Left ventricle myocardium superior (tissue), 1 donor: ENCODE results near the gene MYO18A. TPM values are rescaled to one million over a fixed set of nuclear protein-coding genes. Genes with fewer than 3 reads are reported as not detected.

Source experiments
- ATAC-seq: fragments of 200-7000 bp; cut with Tn5 transposase; one replicate; pipeline ENCODE4 v1.9.1; 2020; ENCODE audit warnings: mild to moderate bottlenecking, moderate library complexity
- DNase-seq: peaks from one replicate; pipeline ENCODE4 v3.0.0-alpha.2; 2020
- intact Hi-C: fragments of 100-400 bp; cut with micrococcal nuclease; formaldehyde crosslinking; loops from one replicate; pipeline ENCODE4 v1.11.0; 2022
- total RNA-seq: library from RNA; stranded (reverse); fragmentation: NEBNext Ultra II Directional; extraction: Animal tissue kit (Norgen Biotek cat#: 25700); gene quantifications from one replicate; pipeline ENCODE4 v1.2.1, GENCODE V29; 2021
- donor health status: DM: no; HTN: yes; CAD: no; lungs with severe emphysema.

MYO18A gene
- total RNA-seq, 1 donor from 2014 or later: 346 TPM

DNA sequence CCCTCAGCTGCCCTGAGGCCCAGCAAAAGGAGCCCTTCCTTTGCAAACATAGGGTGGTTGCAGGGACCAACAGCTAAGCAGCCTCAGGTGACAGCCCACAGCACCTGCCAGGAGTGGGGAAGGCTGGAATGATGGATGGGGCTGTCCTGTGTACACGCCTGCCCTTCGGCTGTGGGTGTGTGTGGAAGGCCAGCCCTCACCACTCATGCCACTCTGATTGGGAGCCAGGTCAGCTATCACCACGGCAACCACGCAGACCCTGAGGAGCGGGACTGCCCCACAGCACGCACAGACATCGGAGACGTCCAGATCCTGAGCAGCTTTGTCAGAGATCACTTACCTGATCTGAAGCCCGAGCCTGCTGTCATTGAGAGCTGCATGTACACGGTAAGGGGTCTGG is 125.4 kb downstream of the MYO18A start:
- intact Hi-C loops: no loop called here
- DNase-seq (no peak), ATAC-seq (no peak)

DNA sequence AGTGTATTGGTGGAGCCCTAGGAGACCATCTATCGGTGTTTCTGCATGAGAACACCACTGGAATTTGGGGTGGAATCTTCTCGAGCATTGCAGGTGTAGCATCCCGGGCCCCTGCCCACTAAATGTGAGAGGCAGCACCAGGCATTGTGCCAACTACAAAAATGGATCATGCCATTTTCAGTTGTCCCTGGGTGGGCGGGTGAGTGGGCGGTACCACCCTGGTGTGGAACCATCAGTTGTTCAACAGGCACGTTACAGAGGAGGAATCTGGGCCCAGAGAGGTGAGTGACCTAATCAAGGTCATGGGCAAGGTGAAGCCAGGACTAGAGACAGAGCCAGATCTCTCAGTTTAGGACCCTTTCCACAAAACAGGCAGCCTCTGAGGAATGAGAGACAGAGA is 128.5 kb downstream of the MYO18A start:
- ATAC-seq (no peak), DNase-seq (no peak)
- intact Hi-C loops: no loop called here

DNA sequence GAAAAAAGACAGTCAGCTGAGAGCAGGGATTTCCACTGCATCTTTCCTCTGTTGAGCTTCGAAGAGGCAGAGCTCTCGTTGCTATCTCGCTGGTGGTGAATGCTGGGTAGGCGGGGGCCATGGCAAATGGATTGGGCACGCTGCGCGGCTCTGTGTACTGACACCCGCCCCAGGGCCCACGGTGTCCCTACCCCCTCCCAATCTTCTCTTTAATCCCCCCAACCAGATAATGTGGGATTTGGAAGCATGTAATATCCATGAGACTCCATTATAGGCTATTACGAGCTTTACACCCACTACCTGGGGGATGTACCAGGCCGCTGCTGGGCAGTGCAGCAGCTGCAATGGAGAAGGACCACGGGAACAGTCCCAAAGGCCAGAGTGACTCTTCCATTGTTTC is 129.0 kb downstream of the MYO18A start:
- ATAC-seq: no peak
- intact Hi-C loops: no loop called here
- no peak for DNase-seq

DNA sequence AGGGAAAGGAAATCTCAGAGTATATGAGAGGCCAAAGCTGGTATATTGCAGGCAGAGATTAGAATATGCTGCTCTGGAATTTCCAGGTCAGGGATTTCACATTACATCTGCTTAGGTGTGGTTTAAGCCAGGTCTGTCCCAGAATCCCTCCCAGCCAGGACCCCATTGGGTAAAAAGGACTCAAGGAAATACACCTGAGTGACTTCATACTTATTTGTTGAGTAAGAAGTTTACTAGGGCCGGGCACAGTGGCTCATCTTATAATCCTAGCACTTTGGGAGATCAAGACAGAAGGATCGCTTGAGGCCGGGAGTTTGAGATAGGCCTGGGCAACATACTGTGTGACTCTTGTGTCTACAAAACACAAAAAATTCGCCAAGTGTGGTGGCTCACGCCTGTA is 130.0 kb downstream of the MYO18A start:
- no peak for ATAC-seq
- intact Hi-C loops: no loop called here
- no peak for DNase-seq

DNA sequence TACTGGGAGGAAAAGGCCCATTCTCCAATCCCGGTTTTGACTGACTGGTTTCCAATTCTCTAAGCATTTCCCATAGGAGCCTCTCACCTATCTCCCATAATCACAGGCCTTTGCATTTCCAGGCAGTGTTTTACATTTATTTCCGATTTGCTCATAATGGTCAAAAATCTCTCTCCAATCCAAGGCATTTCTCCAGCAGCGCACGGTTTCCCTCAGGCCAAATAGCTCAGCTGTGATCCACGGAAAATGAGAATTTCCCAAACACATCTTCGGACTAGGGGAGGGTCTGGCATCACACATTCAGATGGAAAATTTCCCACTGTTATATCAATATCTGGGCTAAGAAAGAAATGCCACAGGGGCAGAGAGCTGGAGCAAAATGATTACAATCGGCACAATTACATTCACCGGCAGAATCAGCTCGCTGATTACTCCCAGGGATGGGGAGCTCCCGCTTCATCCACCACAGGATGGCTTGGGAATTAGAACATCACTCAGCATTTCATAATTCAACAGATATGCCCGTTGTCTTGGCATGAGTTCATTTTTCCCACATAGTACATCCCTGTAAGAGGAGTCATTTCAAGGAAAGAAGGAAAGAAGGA is 130.6 kb downstream of the MYO18A start:
- no peak for DNase-seq
- no peak for ATAC-seq
- intact Hi-C loops: no loop called here

DNA sequence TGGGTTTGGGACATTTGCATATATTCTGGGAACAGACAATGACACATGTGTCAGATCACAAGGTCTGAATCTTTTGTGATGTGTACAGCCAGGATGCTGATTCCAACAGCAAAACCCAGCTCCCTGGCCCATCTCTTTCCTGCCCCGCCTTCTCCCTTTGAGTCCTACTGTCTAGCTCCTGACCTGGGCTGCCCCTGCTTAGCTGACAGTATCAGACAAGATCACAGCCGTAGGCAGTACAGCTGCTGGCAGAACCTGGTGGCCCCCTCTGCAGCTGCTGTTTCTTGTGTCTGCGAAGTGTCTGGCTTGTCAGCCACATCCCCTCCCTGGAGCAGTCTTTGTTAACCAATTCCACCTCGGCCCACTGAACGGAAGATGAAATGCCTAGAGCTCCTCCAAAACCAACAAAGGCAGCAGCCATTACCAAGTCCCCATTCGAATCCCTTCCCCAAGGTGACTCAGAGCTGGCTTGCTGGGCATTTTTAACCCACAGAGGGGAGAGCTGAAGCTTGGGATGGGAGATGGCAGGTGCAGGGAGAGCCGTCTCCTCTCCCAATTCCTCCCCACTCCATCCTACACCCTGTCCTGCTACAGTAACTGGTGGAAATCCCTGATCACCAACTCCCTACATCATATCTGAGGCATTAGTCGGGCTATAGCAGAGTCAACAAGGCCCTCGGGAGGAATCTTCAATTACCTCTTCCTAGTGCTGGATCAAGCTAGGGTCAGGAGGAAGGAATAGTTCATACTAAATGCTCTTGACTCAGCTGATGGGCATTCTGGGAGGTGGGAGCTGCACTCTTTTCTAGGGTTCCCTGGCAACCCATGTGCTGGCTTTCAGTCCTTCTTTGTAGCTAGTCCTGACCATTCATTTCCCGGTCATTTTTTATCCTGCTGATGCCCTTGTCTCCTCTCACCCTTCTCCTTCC is 131.5 kb downstream of the MYO18A start:
- no peak for DNase-seq
- intact Hi-C loops: no loop called here
- ATAC-seq: no peak

DNA sequence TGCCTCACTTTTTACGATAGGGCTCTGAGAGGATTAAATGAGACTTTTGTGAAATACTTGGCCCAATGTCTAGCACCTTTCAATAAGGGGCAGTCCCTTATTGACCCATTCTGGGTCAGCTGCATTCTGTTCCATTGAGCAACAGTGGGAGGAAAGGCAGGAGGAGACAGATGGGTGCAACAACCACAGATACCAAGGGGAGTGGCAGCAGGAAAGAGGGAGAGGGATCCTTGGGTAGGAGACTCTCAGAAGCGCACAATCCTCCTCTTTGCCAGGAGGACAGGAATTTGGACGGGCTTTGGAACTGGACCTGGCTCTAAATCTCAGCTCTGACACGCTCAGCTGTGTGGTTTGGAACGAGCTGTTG is 133.7 kb downstream of the MYO18A start:
- ATAC-seq (no peak), DNase-seq (no peak)
- intact Hi-C loops: no loop called here

DNA sequence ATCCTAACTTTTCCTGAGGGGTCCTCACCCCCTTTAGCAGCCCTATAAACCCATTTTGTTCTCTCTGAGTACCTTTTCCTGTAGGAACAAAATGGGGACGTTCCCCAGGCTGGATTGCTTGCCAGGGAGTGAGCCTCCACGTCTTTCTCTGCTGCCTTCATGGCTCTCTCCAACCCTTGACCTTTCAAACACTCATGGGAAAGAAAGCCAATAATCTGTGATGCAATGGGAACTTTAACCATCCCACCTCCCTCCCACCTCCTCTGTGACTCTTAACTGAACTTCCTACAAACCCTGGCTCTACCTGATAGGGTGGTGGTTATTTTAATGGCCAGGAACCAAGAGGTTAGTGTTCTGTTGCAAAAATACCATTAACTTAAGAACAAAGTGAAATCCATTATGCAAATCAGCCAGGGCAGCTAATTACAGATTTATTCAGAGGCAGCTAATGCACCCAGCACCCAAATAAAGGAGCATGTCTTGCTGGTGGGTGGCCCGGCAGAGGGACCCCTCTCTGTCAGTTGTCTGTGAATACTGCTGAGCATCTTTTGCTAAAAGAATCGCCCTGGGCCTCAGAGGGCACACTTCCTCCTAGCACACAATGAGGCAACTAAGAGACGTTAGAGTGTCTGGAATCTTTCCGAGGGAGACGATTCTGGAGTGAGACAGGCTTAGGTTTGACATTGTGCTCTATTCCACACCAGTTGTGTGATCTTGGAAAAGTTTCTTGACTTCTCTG is 134.3 kb downstream of the MYO18A start:
- no peak for DNase-seq
- intact Hi-C loops: no loop called here
- ATAC-seq: no peak

DNA sequence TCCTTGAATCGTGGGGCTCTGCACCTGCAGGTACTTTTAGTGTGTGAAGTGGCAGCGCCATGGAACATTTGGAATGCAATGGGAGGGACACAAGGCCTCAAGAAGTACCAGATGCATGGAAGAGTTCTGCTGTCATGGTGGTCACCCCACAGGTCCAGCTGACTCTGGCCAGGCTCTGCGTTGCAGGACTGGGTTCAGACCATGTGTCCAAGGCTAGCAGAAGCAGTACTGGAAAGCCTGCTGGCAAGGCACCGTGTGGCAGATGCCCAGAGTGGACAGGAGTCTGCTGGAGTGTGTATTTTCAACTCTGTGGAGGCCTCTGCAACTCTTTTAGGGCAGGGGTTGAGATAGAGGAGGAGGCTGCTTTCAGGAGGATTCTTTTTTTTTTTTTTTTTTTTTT is 135.2 kb downstream of the MYO18A start:
- intact Hi-C loops: no loop called here
- no peak for DNase-seq
- ATAC-seq: no peak

DNA sequence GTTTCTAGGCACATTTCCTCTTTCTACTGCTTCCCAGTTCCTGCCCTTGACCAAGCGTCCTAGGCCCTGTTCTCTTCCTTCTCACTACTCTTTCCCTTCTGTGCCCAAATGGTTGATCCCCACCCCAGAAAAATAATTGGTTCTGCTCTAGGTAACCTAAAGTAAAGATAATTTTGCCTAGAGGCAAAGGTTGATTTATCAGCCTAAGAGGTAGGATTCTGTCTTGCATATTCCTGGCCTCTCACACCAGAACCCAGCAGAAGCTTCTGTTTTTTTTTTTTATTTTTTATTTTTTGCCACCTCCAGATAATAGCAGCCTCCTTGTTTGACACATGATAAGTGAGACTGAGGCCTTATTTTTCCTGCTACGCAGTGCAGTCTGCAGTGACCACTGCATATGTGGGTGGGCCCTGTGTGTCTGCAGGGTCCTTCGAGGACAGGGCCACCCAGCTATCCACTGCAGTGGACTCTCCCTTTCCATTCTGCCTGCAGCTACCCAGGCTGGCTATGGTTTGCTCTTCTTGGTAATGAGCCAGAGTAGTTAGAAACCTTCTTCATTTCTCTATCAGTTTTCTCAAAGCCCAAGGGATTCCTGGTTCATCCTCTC is 136.6 kb downstream of the MYO18A start:
- no peak for ATAC-seq
- DNase-seq: no peak
- intact Hi-C loops: no loop called here

DNA sequence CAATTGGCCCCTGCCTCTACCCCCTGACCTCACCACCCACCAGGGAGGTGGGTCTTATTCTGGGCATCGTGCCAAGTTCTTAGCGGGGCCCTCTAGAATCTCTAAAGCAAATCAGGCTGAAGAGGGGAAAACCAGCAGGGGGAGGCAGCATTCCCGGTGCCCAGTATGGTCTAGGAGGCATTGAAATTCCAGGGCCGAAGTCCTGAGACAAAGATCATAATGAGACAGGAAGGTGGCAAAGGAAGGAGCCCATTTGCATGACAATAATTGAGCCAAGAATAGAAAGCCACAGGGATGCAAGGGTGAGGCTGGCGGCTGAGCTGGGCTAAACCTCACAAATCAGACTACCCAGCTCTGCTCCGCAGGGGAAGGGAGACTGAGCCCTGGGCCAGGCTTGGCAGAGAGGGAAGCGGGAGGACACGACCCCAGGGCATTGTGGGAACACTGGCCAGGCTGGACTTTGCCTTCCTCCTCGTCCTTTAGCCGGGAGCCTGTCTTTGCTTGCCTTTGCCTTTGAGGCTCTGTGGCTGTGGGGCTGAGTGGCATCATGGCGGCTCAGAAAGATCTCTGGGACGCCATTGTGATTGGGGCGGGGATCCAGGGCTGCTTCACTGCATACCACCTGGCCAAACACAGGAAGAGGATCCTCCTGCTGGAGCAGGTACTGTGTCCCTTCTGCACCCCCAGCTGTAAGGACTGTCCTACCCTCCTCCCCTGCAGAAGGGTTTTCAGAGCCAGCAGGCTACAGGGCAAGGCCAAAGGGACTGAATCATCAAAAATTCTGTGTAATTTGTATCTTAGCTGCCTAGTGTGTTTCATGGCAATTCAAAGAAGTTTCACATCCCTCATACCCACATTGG is 137.3 kb downstream of the MYO18A start, which contains the start of gene PIPOX:
Gene PIPOX (plus strand): TSS at position 463 of the 860 bp plus-strand sequence. CDS start 85 bp downstream, at position 548.
- DNase-seq (no peak), ATAC-seq (peak; percentile 76)
- intact Hi-C loops: no loop called here

DNA sequence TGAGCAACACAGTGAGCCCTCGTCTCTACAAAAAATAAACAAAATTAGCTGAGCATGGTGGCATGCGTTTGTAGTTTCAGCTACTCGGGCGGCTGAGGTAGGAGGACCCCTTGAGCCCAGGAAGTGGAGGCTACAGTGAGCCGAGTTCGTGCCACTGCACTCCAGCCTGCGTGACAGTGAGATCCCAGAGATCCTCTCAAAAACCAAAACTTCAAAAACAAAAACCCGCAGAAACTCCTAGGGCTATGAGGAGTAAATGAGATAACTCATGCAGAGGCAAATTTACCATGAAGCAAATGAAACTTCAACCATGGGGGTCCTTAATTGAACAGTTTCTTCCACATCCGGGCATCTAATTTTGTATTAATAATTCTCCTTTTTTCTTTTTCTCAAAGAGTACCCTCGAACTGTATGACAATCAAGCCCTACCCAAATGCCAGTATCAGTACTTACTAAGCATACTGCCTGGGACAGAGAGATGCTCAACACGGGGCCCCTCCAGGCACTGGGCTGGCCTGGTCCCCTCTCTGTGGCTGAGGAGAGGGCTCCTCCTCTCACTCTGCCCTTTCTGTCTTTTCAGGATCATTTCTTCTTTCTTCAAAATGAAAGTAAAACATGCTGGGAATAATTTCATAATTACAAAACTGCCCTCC is 138.0 kb downstream of the MYO18A start:
- ATAC-seq (peak; percentile 11), DNase-seq (no peak)
- intact Hi-C loops: no loop called here

DNA sequence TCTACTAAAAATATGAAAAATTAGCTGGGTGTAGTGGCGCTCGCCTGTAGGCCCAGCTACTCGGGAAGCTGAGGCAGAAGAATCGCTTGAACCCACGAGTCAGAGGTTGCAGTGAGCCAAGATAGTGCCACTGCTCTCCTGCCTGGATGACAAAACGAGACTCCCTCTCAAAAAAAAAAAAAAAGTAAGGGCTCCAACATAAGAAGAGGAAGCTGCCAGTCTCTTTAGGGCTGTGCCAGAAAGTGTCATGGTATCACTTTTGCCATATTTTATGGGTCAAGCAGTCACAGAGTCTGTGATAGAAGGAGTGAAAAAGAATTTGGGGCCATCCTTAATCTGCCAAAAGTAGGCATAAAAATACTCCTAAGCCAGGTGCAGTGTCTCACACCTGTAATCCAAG is 138.6 kb downstream of the MYO18A start:
- ATAC-seq (no peak), DNase-seq (no peak)
- intact Hi-C loops: no loop called here

DNA sequence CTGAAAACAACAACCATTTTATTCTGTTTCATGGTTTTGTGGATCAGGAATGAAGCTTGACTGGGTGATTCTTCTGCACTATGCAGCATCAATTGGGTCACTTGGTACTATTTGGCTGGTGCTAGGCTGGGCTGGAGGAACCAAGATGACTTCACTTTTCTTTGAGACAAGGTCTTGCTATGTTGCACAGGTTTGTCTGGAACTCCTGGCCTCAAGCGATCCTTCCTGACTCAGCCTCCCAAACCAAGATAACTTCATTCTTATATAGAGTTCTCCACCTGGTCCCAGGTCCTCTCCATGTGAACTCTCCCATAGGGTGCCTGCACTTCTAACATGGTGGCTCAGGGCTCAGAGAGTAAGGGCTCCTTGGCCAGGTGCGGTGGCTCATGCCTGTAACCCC is 139.1 kb downstream of the MYO18A start:
- DNase-seq (no peak), ATAC-seq (no peak)
- intact Hi-C loops: no loop called here

DNA sequence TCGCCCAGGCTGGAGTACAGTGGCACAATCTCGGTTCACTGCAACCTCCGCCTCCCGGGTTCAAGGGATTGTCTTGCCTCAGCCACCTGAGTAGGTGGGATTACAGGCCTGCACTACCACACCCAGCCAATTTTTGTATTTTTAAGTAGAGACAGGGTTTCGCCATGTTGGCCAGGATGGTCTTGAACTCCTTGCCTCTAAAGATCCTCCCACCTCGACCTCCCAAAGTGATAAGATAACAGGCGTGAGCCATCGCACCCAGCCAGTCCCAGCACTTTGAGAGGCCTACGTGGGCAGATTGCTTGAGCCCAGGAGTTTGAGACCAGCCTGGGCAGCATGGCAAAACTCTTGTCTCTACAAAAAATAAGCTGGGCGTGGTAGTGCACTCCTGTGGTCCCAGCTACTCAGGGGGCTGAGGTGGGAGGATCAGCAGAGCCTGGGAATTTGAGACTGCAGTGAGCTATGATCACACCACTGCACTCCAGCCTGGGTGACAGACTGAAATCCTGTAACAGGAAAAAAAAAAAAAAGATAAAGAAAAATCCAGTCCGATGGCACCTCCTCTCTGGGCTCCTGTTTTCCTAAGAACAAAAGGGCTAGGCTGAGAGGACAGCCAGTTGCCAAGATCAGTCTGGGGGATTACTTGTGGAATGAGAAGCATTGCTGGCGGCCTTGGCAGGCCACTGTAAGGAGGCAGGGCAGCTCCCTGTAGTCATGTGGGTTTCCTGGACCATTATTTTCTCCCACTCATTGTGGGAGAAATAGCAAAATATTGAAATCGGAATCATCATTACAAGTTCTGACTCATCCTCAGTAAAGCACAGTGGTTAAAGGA is 140.2 kb downstream of the MYO18A start:
- ATAC-seq (no peak), DNase-seq (no peak)
- intact Hi-C loops: no loop called here

DNA sequence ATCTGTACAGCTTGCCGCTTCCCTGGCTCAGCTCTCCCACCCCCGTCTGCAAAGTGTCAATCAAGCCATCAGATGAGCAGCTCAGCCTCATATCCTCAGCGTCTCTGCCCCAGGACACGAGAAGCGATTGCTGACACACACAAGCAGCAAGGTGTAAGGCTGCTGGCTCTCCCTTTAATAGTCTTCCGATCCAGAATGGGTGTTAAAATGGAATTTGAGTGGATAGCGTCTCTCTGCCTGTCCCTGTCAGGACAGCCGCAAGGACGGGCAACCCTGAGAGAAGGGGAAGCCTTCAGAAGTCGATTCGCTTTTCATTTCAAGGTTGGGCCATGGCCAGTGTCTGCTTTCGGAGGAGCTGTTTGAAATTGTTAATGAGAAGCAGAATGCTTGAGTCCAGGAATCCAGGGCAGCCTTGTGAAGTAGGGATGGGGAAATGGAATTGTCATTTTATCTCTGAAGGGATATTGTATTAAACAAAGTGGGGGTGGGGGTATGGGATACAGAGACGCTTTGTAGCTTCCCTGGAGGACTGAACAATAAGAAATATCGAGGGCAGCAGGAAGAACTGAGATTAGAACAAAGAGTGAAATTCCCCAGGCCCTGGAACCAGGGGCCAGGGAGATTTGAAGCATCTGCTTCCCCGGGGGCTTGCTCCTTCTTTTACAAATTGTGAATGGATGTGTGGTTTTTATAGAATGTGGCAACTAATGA is 142.0 kb downstream of the MYO18A start:
- intact Hi-C loops: no loop called here
- ATAC-seq (no peak), DNase-seq (no peak)

DNA sequence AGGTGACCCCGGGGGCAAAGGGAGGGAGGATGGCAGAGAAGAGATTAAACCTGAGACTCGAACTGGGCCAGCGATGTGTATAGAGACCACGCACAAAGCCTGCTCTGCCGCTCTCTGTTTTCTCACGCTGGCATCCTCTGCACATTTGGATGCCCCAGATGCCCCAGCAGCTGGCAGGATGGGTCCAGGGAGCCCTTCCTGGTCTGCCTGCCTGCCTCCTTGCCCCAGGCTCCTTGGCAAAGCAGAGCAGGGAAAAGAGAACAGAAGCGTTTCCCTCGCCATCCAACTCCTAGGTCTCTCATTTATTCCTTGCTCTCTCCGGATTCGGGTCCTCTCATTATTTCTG is 142.5 kb downstream of the MYO18A start:
- DNase-seq: no peak
- no peak for ATAC-seq
- intact Hi-C loops: no loop called here
